Measurements from ENCODE around the gene DAPL1.

Gene DAPL1

GRCh38 chr2:158797963-158798700, 3.0 kb downstream of the DAPL1 start:
- Histone ChIP-seq H3K9me3 (no peaks in the 10 kb centered on the region), H3K4me3 (no peak overlapping the region), H3K4me1 (peaks cover 28% of the 10 kb centered on the region), H3K36me3 (no peaks in the 10 kb centered on the region), H3K27me3 (no peaks in the 10 kb centered on the region), H3K9ac (no peak overlapping the region), H3K27ac (no peak overlapping the region), H3K4me2 (peak overlapping the region; percentile 60), H4K20me1 (no peaks in the 10 kb centered on the region)
- no peak for TF ChIP-seq Cebpa-rat (IDR thresholded peaks at IDR 0.05)

- Histone ChIP-seq H3K9me3 (no peaks in the 10 kb centered on the region), H3K4me2 (no peak overlapping the region), H3K27ac (no peak overlapping the region), H3K27me3 (no peaks in the 10 kb centered on the region), H3K9ac (no peak overlapping the region), H3K4me3 (no peak overlapping the region), H3K36me3 (no peaks in the 10 kb centered on the region), H4K20me1 (no peaks in the 10 kb centered on the region), H3K4me1 (peaks cover 28% of the 10 kb centered on the region)
- no peak for TF ChIP-seq Cebpa-rat (IDR thresholded peaks at IDR 0.05)
Observed at GRCh38 chr2:158799181-158799580, 4.1 kb downstream of the DAPL1 start.

- Histone ChIP-seq H3K4me3 (no peak overlapping the region), H3K36me3 (no peaks in the 10 kb centered on the region), H3K27me3 (no peaks in the 10 kb centered on the region), H3K4me2 (no peak overlapping the region), H3K9me3 (no peaks in the 10 kb centered on the region), H3K27ac (no peak overlapping the region), H3K4me1 (peaks cover 2% of the 10 kb centered on the region), H4K20me1 (no peaks in the 10 kb centered on the region), H3K9ac (no peak overlapping the region)
- no peak for TF ChIP-seq Cebpa-rat (IDR thresholded peaks at IDR 0.05)
Observed at GRCh38 chr2:158803506-158803905, 8.4 kb downstream of the DAPL1 start.

- TF ChIP-seq Cebpa-rat (IDR thresholded peaks at IDR 0.05) = no peak
- no peak overlapping the region for H3K4me3 ChIP-seq
Observed at GRCh38 chr2:158805255-158805654, 10.1 kb downstream of the DAPL1 start.

GRCh38 chr2:158805936-158806335, 10.8 kb downstream of the DAPL1 start:
- Histone ChIP-seq H4K20me1 (no peaks in the 10 kb centered on the region), H3K27me3 (no peaks in the 10 kb centered on the region), H3K4me1 (no peaks in the 10 kb centered on the region), H3K9ac (no peak overlapping the region), H3K36me3 (no peaks in the 10 kb centered on the region), H3K4me2 (no peak overlapping the region), H3K4me3 (no peak overlapping the region), H3K9me3 (no peaks in the 10 kb centered on the region), H3K27ac (no peak overlapping the region)
- TF ChIP-seq Cebpa-rat (IDR thresholded peaks at IDR 0.05) = no peak

More at GRCh38 chr2:158805255-158805654, 10.1 kb downstream of the DAPL1 start:
- Histone ChIP-seq H3K27ac (no peak overlapping the region), H4K20me1 (no peaks in the 10 kb centered on the region), H3K4me1 (no peaks in the 10 kb centered on the region), H3K9me3 (no peaks in the 10 kb centered on the region), H3K36me3 (no peaks in the 10 kb centered on the region), H3K27me3 (no peaks in the 10 kb centered on the region), H3K9ac (no peak overlapping the region), H3K4me2 (no peak overlapping the region)

- Histone ChIP-seq H3K27me3 (no peaks in the 10 kb centered on the region), H3K4me2 (no peak overlapping the region), H3K27ac (no peak overlapping the region), H3K4me1 (no peaks in the 10 kb centered on the region), H3K4me3 (no peak overlapping the region), H3K9ac (no peak overlapping the region), H3K9me3 (no peaks in the 10 kb centered on the region), H4K20me1 (no peaks in the 10 kb centered on the region), H3K36me3 (no peaks in the 10 kb centered on the region)
- no peak for TF ChIP-seq Cebpa-rat (IDR thresholded peaks at IDR 0.05)
Observed at GRCh38 chr2:158806941-158807340, 11.8 kb downstream of the DAPL1 start.

GRCh38 chr2:158808426-158808825, 13.3 kb downstream of the DAPL1 start:
- no peak for TF ChIP-seq Cebpa-rat (IDR thresholded peaks at IDR 0.05)

GRCh38 chr2:158809816-158810215, 14.7 kb downstream of the DAPL1 start:
- Histone ChIP-seq H3K4me3 (no peak overlapping the region), H3K9ac (no peak overlapping the region), H3K9me3 (no peaks in the 10 kb centered on the region), H3K27me3 (no peaks in the 10 kb centered on the region), H3K27ac (no peak overlapping the region), H3K4me2 (no peak overlapping the region), H3K36me3 (no peaks in the 10 kb centered on the region), H4K20me1 (no peaks in the 10 kb centered on the region), H3K4me1 (no peaks in the 10 kb centered on the region)
- TF ChIP-seq Cebpa-rat (IDR thresholded peaks at IDR 0.05) = no peak

More at GRCh38 chr2:158808426-158808825, 13.3 kb downstream of the DAPL1 start:
- H4K20me1 ChIP-seq = no peaks in the 10 kb centered on the region
- no peak overlapping the region for H3K4me3 ChIP-seq
- no peaks in the 10 kb centered on the region for H3K4me1 ChIP-seq
- H3K9me3 ChIP-seq = no peaks in the 10 kb centered on the region
- H3K27me3 ChIP-seq = no peaks in the 10 kb centered on the region
- H3K27ac ChIP-seq = no peak overlapping the region
- no peak overlapping the region for H3K9ac ChIP-seq
- H3K4me2 ChIP-seq = no peak overlapping the region
- H3K36me3 ChIP-seq = no peaks in the 10 kb centered on the region

GRCh38 chr2:158810731-158811460, 15.8 kb downstream of the DAPL1 start:
- no peak overlapping the region for H3K4me2 ChIP-seq
- no peak for TF ChIP-seq Cebpa-rat (IDR thresholded peaks at IDR 0.05)
- H3K9ac ChIP-seq = no peak overlapping the region
- H4K20me1 ChIP-seq = no peaks in the 10 kb centered on the region
- H3K4me1 ChIP-seq = no peaks in the 10 kb centered on the region
- no peaks in the 10 kb centered on the region for H3K27me3 ChIP-seq
- no peak overlapping the region for H3K4me3 ChIP-seq
- H3K36me3 ChIP-seq = no peaks in the 10 kb centered on the region
- H3K27ac ChIP-seq = no peak overlapping the region
- H3K9me3 ChIP-seq = no peaks in the 10 kb centered on the region

GRCh38 chr2:158815166-158815565, 20.0 kb downstream of the DAPL1 start:
- H3K9ac ChIP-seq = no peak overlapping the region
- no peaks in the 10 kb centered on the region for H3K36me3 ChIP-seq
- H3K4me3 ChIP-seq = no peak overlapping the region
- no peak overlapping the region for H3K4me2 ChIP-seq
- H3K27me3 ChIP-seq = no peaks in the 10 kb centered on the region
- no peaks in the 10 kb centered on the region for H4K20me1 ChIP-seq
- H3K9me3 ChIP-seq = no peaks in the 10 kb centered on the region
- H3K4me1 ChIP-seq = no peaks in the 10 kb centered on the region
- TF ChIP-seq Cebpa-rat (IDR thresholded peaks at IDR 0.05) = no peak
- no peak overlapping the region for H3K27ac ChIP-seq
